CD4-positive, alpha-beta T cell (primary cell): ENCODE data around the gene RAPH1. TPM values are rescaled to one million over a fixed set of nuclear protein-coding genes. Genes with fewer than 3 reads are reported as not detected.

Source experiments
- ATAC-seq: fragments of 200-7000 bp; cut with Tn5 transposase; one replicate; pipeline ENCODE4 v1.10.0; 2022; ENCODE audit warnings: mild to moderate bottlenecking; ENCODE audit not compliant: poor library complexity
- CTCF ChIA-PET: fragments of 350-600 bp; sonication (Branson Sonifier 250); formaldehyde crosslinking; loops from one replicate; lab custom pipeline; 2021; ENCODE audit warnings: antibody characterized with exemption, inconsistent platforms; lab: Charles Lee
- POLR2A ChIA-PET: fragments of 350-600 bp; sonication (Branson Sonifier 250); formaldehyde crosslinking; loops from one replicate; lab custom pipeline; 2021; ENCODE audit warnings: antibody characterized with exemption, inconsistent platforms; lab: Charles Lee
- DNase-seq, 14 experiments: peaks; one replicate each; pipeline ENCODE4 v3.0.0-alpha.2; 2013 to 2020; ENCODE audit warnings: mixed read lengths in 2 of 14
- H3K27ac ChIP-seq, 2 donors: one replicate each; pipeline versions ENCODE4 v1.5.1 to v1.7.0; 2013; ENCODE audit warnings: low read length in 2 of 2, low read depth in 1 of 2, mild to moderate bottlenecking in 1 of 2
- H3K27me3 ChIP-seq, 2 experiments: 1 replicate in 1 of 2; 2 replicates in 1 of 2; pipeline versions ENCODE4 v1.6.1 to v1.7.0; 2013; ENCODE audit warnings: low read length in 2 of 2, control low read depth in 1 of 2, mild to moderate bottlenecking in 1 of 2, moderate library complexity in 1 of 2; ENCODE audit not compliant: insufficient read depth in 2 of 2, control insufficient read depth in 1 of 2
- H3K36me3 ChIP-seq: one replicate; pipeline ENCODE4 v1.6.1; 2013; ENCODE audit warnings: low read length, control low read depth; ENCODE audit not compliant: insufficient read depth
- H3K4me1 ChIP-seq: one replicate; pipeline ENCODE4 v1.6.1; 2013; ENCODE audit warnings: low read length, control low read depth; ENCODE audit not compliant: insufficient read depth
- H3K4me3 ChIP-seq: one replicate; pipeline ENCODE4 v1.5.1; 2013; ENCODE audit warnings: mild to moderate bottlenecking, low read length, moderate library complexity
- H3K9me3 ChIP-seq, 2 experiments: 1 replicate in 1 of 2; 2 replicates in 1 of 2; pipeline versions ENCODE4 v1.6.1 to v1.7.0; 2013; ENCODE audit warnings: low read length in 2 of 2, mild to moderate bottlenecking in 2 of 2, control low read depth in 1 of 2, moderate library complexity in 1 of 2; ENCODE audit not compliant: control insufficient read depth in 1 of 2, insufficient read depth in 1 of 2
- H3K27ac Mint-ChIP-seq: one replicate; pipeline ENCODE4 v1.8.0; 2020; ENCODE audit warnings: mixed read lengths
- H3K27me3 Mint-ChIP-seq: one replicate; pipeline ENCODE4 v1.8.0; 2021; ENCODE audit warnings: mixed read lengths
- H3K36me3 Mint-ChIP-seq: one replicate; pipeline ENCODE4 v1.8.0; 2021; ENCODE audit warnings: low read depth, mixed read lengths
- H3K4me1 Mint-ChIP-seq: one replicate; pipeline ENCODE4 v1.8.0; 2021; ENCODE audit warnings: low read depth, mixed read lengths
- H3K4me3 Mint-ChIP-seq: one replicate; pipeline ENCODE4 v1.8.0; 2020; ENCODE audit warnings: mild to moderate bottlenecking, mixed read lengths
- H3K9me3 Mint-ChIP-seq: one replicate; pipeline ENCODE4 v1.8.0; 2020; ENCODE audit warnings: mixed read lengths
- CTCF ChIP-seq: fragments of 200-600 bp; IDR thresholded peaks from one replicate; pipeline ENCODE4 v1.8.0; 2022; ENCODE audit warnings: antibody characterized with exemption, mild to moderate bottlenecking
- intact Hi-C, 2 experiments: fragments of 100-400 bp; cut with DNase I in 1 of 2; cut with micrococcal nuclease in 1 of 2; formaldehyde crosslinking; loops; one replicate each; pipeline versions ENCODE4 v1.15.1 to v1.9.0; 2023 to 2025; cut with DNase I, micrococcal nuclease
- total RNA-seq, 174 experiments: library from RNA in 2 of 174; stranded (reverse) in 2 of 174; gene quantifications; one replicate each; pipeline ENCODE4 v1.2.3 and lab custom pipeline; 2021 to 2026

The RAPH1 gene
- total RNA-seq, 2 experiments from 2014 or later, result 4.3 to 5.8 TPM

- no peaks in the 10 kb centered on the region for H3K27me3 Mint-ChIP-seq
- no peaks in the 10 kb centered on the region for H3K9me3 ChIP-seq
- no peaks in the 10 kb centered on the region for H3K4me1 ChIP-seq
- no peak overlapping the region for H3K4me3 Mint-ChIP-seq
- intact Hi-C loops, result no loop called here
- peaks cover 79% of the 10 kb centered on the region for H3K36me3 Mint-ChIP-seq
- TF ChIP-seq CTCF, result no peak
- CTCF ChIA-PET, result interaction anchor here (1.2 kb wide), 1 partner anchor 46 kb away, joined by 3 read pairs; no protein-coding TSS in a partner anchor
- POLR2A ChIA-PET, result no interaction called here
- no peaks in the 10 kb centered on the region for H3K9me3 Mint-ChIP-seq
- ATAC-seq, result no peak
- no peaks in the 10 kb centered on the region for H3K4me1 Mint-ChIP-seq
- no peak overlapping the region for H3K4me3 ChIP-seq
- no peak for DNase-seq
- no peaks in the 10 kb centered on the region for H3K27me3 ChIP-seq
- H3K36me3 ChIP-seq, result peaks cover 42% of the 10 kb centered on the region
- no peak overlapping the region for H3K27ac ChIP-seq
- H3K27ac Mint-ChIP-seq, result no peak overlapping the region
These were observed 127.6 kb downstream of the RAPH1 start for GRCh38 chr2:203407496-203407895.

GRCh38 chr2:203404996-203405395 lies 130.1 kb downstream of the RAPH1 start:
- intact Hi-C loops, result no loop called here
- H3K9me3 Mint-ChIP-seq, result no peaks in the 10 kb centered on the region
- no peak overlapping the region for H3K27ac Mint-ChIP-seq

GRCh38 chr2:203400805-203401585 lies 134.1 kb downstream of the RAPH1 start:
- ChIA-PET CTCF (no interaction called here), POLR2A (no interaction called here)
- ATAC-seq (no peak), DNase-seq (no peak)
- no peak for TF ChIP-seq CTCF
- no peaks in the 10 kb centered on the region for H3K4me1 Mint-ChIP-seq
- intact Hi-C loops, result no loop called here
- H3K9me3 Mint-ChIP-seq, result no peaks in the 10 kb centered on the region
- no peaks in the 10 kb centered on the region for H3K27me3 Mint-ChIP-seq
- no peak overlapping the region for H3K27ac Mint-ChIP-seq
- Histone ChIP-seq H3K27ac (no peak overlapping the region), H3K27me3 (no peaks in the 10 kb centered on the region), H3K4me1 (no peaks in the 10 kb centered on the region), H3K9me3 (no peaks in the 10 kb centered on the region), H3K4me3 (no peak overlapping the region), H3K36me3 (peaks cover 17% of the 10 kb centered on the region)
- peaks cover 56% of the 10 kb centered on the region for H3K36me3 Mint-ChIP-seq
- no peak overlapping the region for H3K4me3 Mint-ChIP-seq

More at GRCh38 chr2:203404996-203405395, 130.1 kb downstream of the RAPH1 start:
- peaks cover 32% of the 10 kb centered on the region for H3K36me3 ChIP-seq
- H3K27ac ChIP-seq, result no peak overlapping the region
- no peaks in the 10 kb centered on the region for H3K27me3 Mint-ChIP-seq
- no peaks in the 10 kb centered on the region for H3K4me1 ChIP-seq
- H3K36me3 Mint-ChIP-seq, result peaks cover 65% of the 10 kb centered on the region
- no peaks in the 10 kb centered on the region for H3K4me1 Mint-ChIP-seq
- ChIA-PET POLR2A (no interaction called here), CTCF (interaction anchor here (0.5 kb wide), 1 partner anchor 10 kb away, joined by 4 read pairs; no protein-coding TSS in a partner anchor)
- TF ChIP-seq CTCF, result no peak
- ATAC-seq (no peak), DNase-seq (no peak)
- no peaks in the 10 kb centered on the region for H3K9me3 ChIP-seq
- H3K27me3 ChIP-seq, result no peaks in the 10 kb centered on the region
- no peak overlapping the region for H3K4me3 ChIP-seq
- H3K4me3 Mint-ChIP-seq, result no peak overlapping the region
